DMS153 treated with DMSO at 0.1 percent for 48 hours (cell line): ENCODE results near the gene CPED1.
A peak's percentile ranks its signal among the peaks of the same experiment; 100 is the strongest.
"Not testable (repeated sequence)": the region's sequence is repeated elsewhere in the genome, so short reads cannot be mapped to it uniquely, and the experiment has no call there.

Experiments
- DNase-seq: peaks from one replicate; lab custom pipeline; 2025; ENCODE audit not compliant: unreplicated experiment; lab: John Stamatoyannopoulos, UW

The CPED1 gene

GRCh38 chr7:121274467-121274866, 286.0 kb downstream of the CPED1 start:
- no peak for DNase-seq

- peak; percentile 42 for DNase-seq
These were observed 286.7 kb downstream of the CPED1 start for GRCh38 chr7:121275204-121275603.

GRCh38 chr7:121276313-121276712, 287.8 kb downstream of the CPED1 start:
- no peak for DNase-seq

GRCh38 chr7:121278120-121279021, 289.9 kb downstream of the CPED1 start:
- DNase-seq, result no peak

- no peak for DNase-seq
These were observed 290.6 kb downstream of the CPED1 start for GRCh38 chr7:121279060-121279620.

GRCh38 chr7:121279822-121280221, 291.3 kb downstream of the CPED1 start:
- no peak for DNase-seq

- DNase-seq, result no peak
These were observed 292.1 kb downstream of the CPED1 start for GRCh38 chr7:121280656-121281055.

- DNase-seq, result no peak
These were observed 293.6 kb downstream of the CPED1 start for GRCh38 chr7:121282129-121282528.

GRCh38 chr7:121285066-121285667, 296.7 kb downstream of the CPED1 start:
- no peak for DNase-seq

GRCh38 chr7:121286186-121286585, 297.7 kb downstream of the CPED1 start:
- no peak for DNase-seq

GRCh38 chr7:121286742-121287734, 298.5 kb downstream of the CPED1 start:
- no peak for DNase-seq

GRCh38 chr7:121288894-121289293, 300.4 kb downstream of the CPED1 start:
- no peak for DNase-seq

- not testable (repeated sequence) for DNase-seq
These were observed 301.4 kb downstream of the CPED1 start for GRCh38 chr7:121289930-121290329.

GRCh38 chr7:121294448-121294992, 306.0 kb downstream of the CPED1 start:
- DNase-seq, result no peak

GRCh38 chr7:121297843-121298242, 309.3 kb downstream of the CPED1 start:
- no peak for DNase-seq

GRCh38 chr7:121298831-121299239, 310.3 kb downstream of the CPED1 start:
- no peak for DNase-seq

GRCh38 chr7:121300685-121301420, 312.3 kb downstream of the CPED1 start:
- no peak for DNase-seq

- no peak for DNase-seq
These were observed 313.1 kb downstream of the CPED1 start for GRCh38 chr7:121301446-121302213.

GRCh38 chr7:121302214-121302745, 313.8 kb downstream of the CPED1 start:
- DNase-seq, result no peak
